Right kidney (tissue), 1 donor: ENCODE results near the gene GGACT.
"Not testable (repeated sequence)": the region's sequence is repeated elsewhere in the genome, so short reads cannot be mapped to it uniquely, and the experiment has no call there.

Experiments used
- DNase-seq: peaks from one replicate; pipeline ENCODE4 v3.0.0-alpha.2; 2016

Gene GGACT

GRCh38 chr13:100529666-100530377 is 58.8 kb downstream of the GGACT start:
- no peak for DNase-seq

GRCh38 chr13:100528820-100529219 is 59.8 kb downstream of the GGACT start:
- no peak for DNase-seq

GRCh38 chr13:100528353-100528752 is 60.2 kb downstream of the GGACT start:
- no peak for DNase-seq

- no peak for DNase-seq
These were observed 60.9 kb downstream of the GGACT start for GRCh38 chr13:100527644-100528043.

- no peak for DNase-seq
These were observed 62.1 kb downstream of the GGACT start for GRCh38 chr13:100526318-100527000.

- no peak for DNase-seq
These were observed 62.9 kb downstream of the GGACT start for GRCh38 chr13:100525453-100526317.

GRCh38 chr13:100524688-100525087 is 63.9 kb downstream of the GGACT start:
- not testable (repeated sequence) for DNase-seq

- no peak for DNase-seq
These were observed 64.6 kb downstream of the GGACT start for GRCh38 chr13:100523981-100524386.

- no peak for DNase-seq
These were observed 65.2 kb downstream of the GGACT start for GRCh38 chr13:100523411-100523810.

GRCh38 chr13:100522618-100523309 is 65.8 kb downstream of the GGACT start:
- no peak for DNase-seq

- no peak for DNase-seq
These were observed 66.6 kb downstream of the GGACT start for GRCh38 chr13:100521851-100522617.

- DNase-seq: peak; percentile 69
These were observed 67.4 kb downstream of the GGACT start for GRCh38 chr13:100520936-100521850.

- DNase-seq: no peak
These were observed 69.0 kb downstream of the GGACT start for GRCh38 chr13:100519626-100520025.

- DNase-seq: no peak
These were observed 70.1 kb downstream of the GGACT start for GRCh38 chr13:100518394-100519062.

GRCh38 chr13:100517728-100518127 is 70.9 kb downstream of the GGACT start:
- DNase-seq: no peak

- no peak for DNase-seq
These were observed 71.5 kb downstream of the GGACT start for GRCh38 chr13:100517135-100517534.

GRCh38 chr13:100515410-100515800 is 73.2 kb downstream of the GGACT start:
- DNase-seq: no peak

GRCh38 chr13:100514788-100515409 is 73.7 kb downstream of the GGACT start:
- peak; percentile 53 for DNase-seq

GRCh38 chr13:100513987-100514670 is 74.5 kb downstream of the GGACT start:
- no peak for DNase-seq
